Measurements from ENCODE around the gene UGT1A1.

Gene UGT1A1

GRCh38 chr2:233758141-233758540, 1.9 kb upstream of the UGT1A1 start:
- no peak for DNase-seq (ENCODE audit: low spot score)

GRCh38 chr2:233758849-233759248, 1.2 kb upstream of the UGT1A1 start:
- DNase-seq (ENCODE audit: low spot score) = no peak

- DNase-seq (ENCODE audit: low spot score) = no peak
Observed at GRCh38 chr2:233761040-233761769, 1.1 kb downstream of the UGT1A1 start.

GRCh38 chr2:233764264-233764663, 4.2 kb downstream of the UGT1A1 start:
- DNase-seq (ENCODE audit: low spot score) = no peak

- no peak for DNase-seq (ENCODE audit: low spot score)
Observed at GRCh38 chr2:233764761-233765160, 4.7 kb downstream of the UGT1A1 start.

- DNase-seq (ENCODE audit: low spot score) = no peak
Observed at GRCh38 chr2:233766416-233766815, 6.3 kb downstream of the UGT1A1 start.

GRCh38 chr2:233768076-233768475, 8.0 kb downstream of the UGT1A1 start:
- no peak for DNase-seq (ENCODE audit: low spot score)

GRCh38 chr2:233769260-233769659, 9.2 kb downstream of the UGT1A1 start:
- DNase-seq (ENCODE audit: low spot score) = no peak

GRCh38 chr2:233772153-233772552, 12.1 kb downstream of the UGT1A1 start:
- DNase-seq (ENCODE audit: low spot score) = no peak

GRCh38 chr2:233772583-233772982, 12.5 kb downstream of the UGT1A1 start:
- no peak for DNase-seq (ENCODE audit: low spot score)

GRCh38 chr2:233773854-233774253, 13.8 kb downstream of the UGT1A1 start:
- DNase-seq (ENCODE audit: low spot score) = no peak

- no peak for DNase-seq (ENCODE audit: low spot score)
Observed at GRCh38 chr2:233775414-233775813, 15.3 kb downstream of the UGT1A1 start.

GRCh38 chr2:233778030-233778429, 18.0 kb downstream of the UGT1A1 start, which contains the start of gene MROH2A:
MROH2A (plus strand) TSS chr2:233778330; CDS start chr2:233779359, 1,029 bp downstream.
- no peak for DNase-seq (ENCODE audit: low spot score)

- no peak for DNase-seq (ENCODE audit: low spot score)
Observed at GRCh38 chr2:233779722-233780121, 19.7 kb downstream of the UGT1A1 start.

GRCh38 chr2:233780771-233781170, 20.7 kb downstream of the UGT1A1 start:
- no peak for DNase-seq (ENCODE audit: low spot score)

- no peak for DNase-seq (ENCODE audit: low spot score)
Observed at GRCh38 chr2:233789554-233789953, 29.5 kb downstream of the UGT1A1 start.

GRCh38 chr2:233791151-233791882, 31.2 kb downstream of the UGT1A1 start:
- DNase-seq (ENCODE audit: low spot score) = no peak

- no peak for DNase-seq (ENCODE audit: low spot score)
Observed at GRCh38 chr2:233791883-233792329, 31.8 kb downstream of the UGT1A1 start.

- DNase-seq (ENCODE audit: low spot score) = no peak
Observed at GRCh38 chr2:233792720-233793119, 32.6 kb downstream of the UGT1A1 start.

GRCh38 chr2:233793465-233794127, 33.5 kb downstream of the UGT1A1 start:
- no peak for DNase-seq (ENCODE audit: low spot score)

GRCh38 chr2:233794128-233794658, 34.1 kb downstream of the UGT1A1 start:
- no peak for DNase-seq (ENCODE audit: low spot score)

GRCh38 chr2:233795735-233796171, 35.7 kb downstream of the UGT1A1 start:
- no peak for DNase-seq (ENCODE audit: low spot score)

Measured in activated CD4-positive, alpha-beta T cell treated with anti-CD3 and anti-CD28 coated beads, Interleukin-2, Interleukin-4, amounts not matched to agents 100 ng/mL and 50 ng/mL, durations not matched to agents 16 hours and 8 hours (primary cell).